GM12891 (cell line): Measurements from ENCODE around the gene SCARB1.

Experiments used
- PAX5 ChIP-seq: IDR thresholded peaks from 2 replicates; pipeline ENCODE4 v1.6.1; 2011; ENCODE audit warnings: low read length, moderate library complexity, mild to moderate bottlenecking; ENCODE audit not compliant: insufficient read depth, severe bottlenecking
- POLR2A ChIP-seq: IDR thresholded peaks from 2 replicates; pipeline ENCODE4 v1.6.1; 2011; ENCODE audit warnings: low read depth, low read length, control low read depth
- POLR2AphosphoS5 ChIP-seq: IDR thresholded peaks from 2 replicates; pipeline ENCODE4 v1.6.1; 2011; ENCODE audit warnings: low read depth, low read length, control low read depth
- TAF1 ChIP-seq: IDR thresholded peaks from 2 replicates; pipeline ENCODE4 v1.6.1; 2011; ENCODE audit warnings: low read depth, low read length, control low read depth

- TF ChIP-seq POLR2AphosphoS5 (no peak), PAX5 (no peak), POLR2A (no peak), TAF1 (no peak)
Measured at GRCh38 chr12:124758266-124759220, 105.1 kb downstream of the SCARB1 start.
